HT1080 (cell line): Measurements from ENCODE around the gene ZNF107. TPM values are rescaled to one million over a fixed set of nuclear protein-coding genes. Genes with fewer than 3 reads are reported as not detected.
"Not testable (repeated sequence)": the region's sequence is repeated elsewhere in the genome, so short reads cannot be mapped to it uniquely, and the experiment has no call there.

Experiments used
- DNase-seq: peaks from one replicate; pipeline ENCODE4 v3.0.0-alpha.2; 2015; ENCODE audit warnings: low read depth
- small RNA-seq: library from RNA; depleted of rRNA; stranded (forward); fragments of <200 nt; gene quantifications from one replicate; pipeline ENCODE3, GENCODE V24; 2014
- total RNA-seq: library from RNA; depleted of rRNA; stranded (reverse); fragments of >200 nt; shearing (Covaris generic); gene quantifications from 2 replicates; pipeline ENCODE4 v1.2.3, GENCODE V29; 2014; rRNA removed

Gene ZNF107
- total RNA-seq, 1 experiment from 2014 or later, result 2.5 TPM

GRCh38 chr7:64729089-64729848 is 63.3 kb downstream of the ZNF107 start:
- no peak for DNase-seq

- DNase-seq, result peak; percentile 1
Observed at GRCh38 chr7:64733550-64734240, 67.8 kb downstream of the ZNF107 start.

GRCh38 chr7:64736575-64736974 is 70.6 kb downstream of the ZNF107 start:
- no peak for DNase-seq

- not testable (repeated sequence) for DNase-seq
Observed at GRCh38 chr7:64738403-64738802, 72.5 kb downstream of the ZNF107 start.

- DNase-seq, result not testable (repeated sequence)
Observed at GRCh38 chr7:64738953-64739352, 73.0 kb downstream of the ZNF107 start.

- DNase-seq, result no peak
Observed at GRCh38 chr7:64744680-64745079, 78.7 kb downstream of the ZNF107 start.

GRCh38 chr7:64747802-64748201 is 81.9 kb downstream of the ZNF107 start:
- no peak for DNase-seq

GRCh38 chr7:64753032-64753431 is 87.1 kb downstream of the ZNF107 start:
- no peak for DNase-seq

GRCh38 chr7:64755865-64756264 is 89.9 kb downstream of the ZNF107 start:
- DNase-seq, result no peak

- DNase-seq, result no peak
Observed at GRCh38 chr7:64758151-64758550, 92.2 kb downstream of the ZNF107 start.

Small RNA genes within 50 kb of the gene (small RNA-seq; reads per million reads assigned to genes)
- gene MIR6839, result not detected

Other genes starting within 250 kb of the ZNF107 start
- 2.7 and 4.6 TPM in 2 replicates for gene ZNF680, start 103.1 kb upstream of the ZNF107 start, total RNA-seq
- gene ZNF138, start 128.3 kb downstream of the ZNF107 start, total RNA-seq, result 5.5 and 5.6 TPM in 2 replicates
- gene ZNF273, start 237.1 kb downstream of the ZNF107 start, total RNA-seq, result 2.8 and 3.9 TPM in 2 replicates